ENCODE results near the gene NRIP2. TPM values are rescaled to one million over a fixed set of nuclear protein-coding genes. Genes with fewer than 3 reads are reported as not detected.

NRIP2 gene
- total RNA-seq, 2 experiments from 2014 or later, result not detected

DNA sequence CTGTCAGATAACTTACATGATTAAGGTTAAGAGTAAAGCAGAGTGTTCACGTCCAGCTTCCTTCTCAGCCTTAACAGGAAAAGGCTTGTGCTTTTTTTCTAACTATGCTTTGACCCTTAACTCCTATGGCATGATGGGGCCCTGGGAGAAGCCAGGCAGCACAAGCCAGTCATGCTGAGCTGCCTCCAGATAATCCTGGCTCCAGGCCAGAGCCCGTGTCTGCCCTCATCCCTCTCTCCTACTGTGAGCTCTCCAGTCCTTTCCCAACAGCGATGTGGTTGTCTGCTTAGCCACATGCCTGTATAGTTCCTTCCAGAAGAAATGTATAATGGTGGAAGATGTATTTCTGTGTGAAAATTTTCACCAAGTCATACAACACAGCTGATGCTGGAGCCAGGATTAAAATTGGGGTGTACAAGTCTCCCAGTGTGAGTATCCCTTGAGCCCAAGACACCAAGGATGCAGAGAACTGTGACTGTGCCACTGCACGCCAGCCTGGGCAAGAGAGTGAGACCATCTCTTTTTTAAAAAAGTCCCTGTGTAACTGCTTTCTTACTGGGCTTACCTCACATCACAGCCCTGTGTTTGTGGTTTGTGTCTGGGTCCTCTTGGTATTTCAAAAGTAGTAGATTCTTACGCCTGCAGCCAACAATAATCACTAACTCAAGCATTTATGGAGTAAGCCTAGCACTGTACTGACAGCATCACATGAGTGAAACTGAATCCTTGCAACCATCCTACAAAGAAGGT is 30.3 kb downstream of the NRIP2 start:
- Mint-ChIP-seq H3K27ac (no peak overlapping the region), H3K9me3 (no peaks in the 10 kb centered on the region), H3K36me3 (ENCODE audit: low read depth) (peaks cover 70% of the 10 kb centered on the region), H3K4me3 (no peak overlapping the region), H3K27me3 (no peaks in the 10 kb centered on the region), H3K4me1 (ENCODE audit: low read depth) (no peaks in the 10 kb centered on the region)
- Histone ChIP-seq H3K27ac (ENCODE audit: low read depth in 1 of 2, low read length in 2 of 2) (no peak overlapping the region), H3K27me3 (ENCODE audit: control insufficient read depth in 1 of 2, insufficient read depth in 2 of 2, low read length in 2 of 2) (no peaks in the 10 kb centered on the region), H3K4me3 (ENCODE audit: low read length) (no peak overlapping the region), H3K36me3 (ENCODE audit: insufficient read depth, low read length) (peaks cover 48% of the 10 kb centered on the region), H3K9me3 (ENCODE audit: control insufficient read depth in 1 of 2, insufficient read depth in 1 of 2, low read length in 2 of 2) (no peaks in the 10 kb centered on the region), H3K4me1 (ENCODE audit: insufficient read depth, low read length) (no peaks in the 10 kb centered on the region)
- POLR2A ChIA-PET, result interaction anchor here (1.7 kb wide), 1 partner anchor 8 kb away, joined by 5 read pairs; no protein-coding TSS in a partner anchor
- TF ChIP-seq, protein P1, sequence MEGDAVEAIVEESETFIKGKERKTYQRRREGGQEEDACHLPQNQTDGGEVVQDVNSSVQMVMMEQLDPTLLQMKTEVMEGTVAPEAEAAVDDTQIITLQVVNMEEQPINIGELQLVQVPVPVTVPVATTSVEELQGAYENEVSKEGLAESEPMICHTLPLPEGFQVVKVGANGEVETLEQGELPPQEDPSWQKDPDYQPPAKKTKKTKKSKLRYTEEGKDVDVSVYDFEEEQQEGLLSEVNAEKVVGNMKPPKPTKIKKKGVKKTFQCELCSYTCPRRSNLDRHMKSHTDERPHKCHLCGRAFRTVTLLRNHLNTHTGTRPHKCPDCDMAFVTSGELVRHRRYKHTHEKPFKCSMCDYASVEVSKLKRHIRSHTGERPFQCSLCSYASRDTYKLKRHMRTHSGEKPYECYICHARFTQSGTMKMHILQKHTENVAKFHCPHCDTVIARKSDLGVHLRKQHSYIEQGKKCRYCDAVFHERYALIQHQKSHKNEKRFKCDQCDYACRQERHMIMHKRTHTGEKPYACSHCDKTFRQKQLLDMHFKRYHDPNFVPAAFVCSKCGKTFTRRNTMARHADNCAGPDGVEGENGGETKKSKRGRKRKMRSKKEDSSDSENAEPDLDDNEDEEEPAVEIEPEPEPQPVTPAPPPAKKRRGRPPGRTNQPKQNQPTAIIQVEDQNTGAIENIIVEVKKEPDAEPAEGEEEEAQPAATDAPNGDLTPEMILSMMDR (IDR thresholded peaks at IDR 0.05), result no peak
- ATAC-seq (ENCODE audit: poor library complexity) (no peak), DNase-seq (no peak)
- CTCF ChIA-PET, result no interaction called here
- intact Hi-C loops (cut with DNase I, micrococcal nuclease), result loop anchor here in 1 of 2 experiments (10.0 kb wide), 1 partner anchor 1840 kb away; the partner anchor contains the start of genes AKAP3 and NDUFA9

DNA sequence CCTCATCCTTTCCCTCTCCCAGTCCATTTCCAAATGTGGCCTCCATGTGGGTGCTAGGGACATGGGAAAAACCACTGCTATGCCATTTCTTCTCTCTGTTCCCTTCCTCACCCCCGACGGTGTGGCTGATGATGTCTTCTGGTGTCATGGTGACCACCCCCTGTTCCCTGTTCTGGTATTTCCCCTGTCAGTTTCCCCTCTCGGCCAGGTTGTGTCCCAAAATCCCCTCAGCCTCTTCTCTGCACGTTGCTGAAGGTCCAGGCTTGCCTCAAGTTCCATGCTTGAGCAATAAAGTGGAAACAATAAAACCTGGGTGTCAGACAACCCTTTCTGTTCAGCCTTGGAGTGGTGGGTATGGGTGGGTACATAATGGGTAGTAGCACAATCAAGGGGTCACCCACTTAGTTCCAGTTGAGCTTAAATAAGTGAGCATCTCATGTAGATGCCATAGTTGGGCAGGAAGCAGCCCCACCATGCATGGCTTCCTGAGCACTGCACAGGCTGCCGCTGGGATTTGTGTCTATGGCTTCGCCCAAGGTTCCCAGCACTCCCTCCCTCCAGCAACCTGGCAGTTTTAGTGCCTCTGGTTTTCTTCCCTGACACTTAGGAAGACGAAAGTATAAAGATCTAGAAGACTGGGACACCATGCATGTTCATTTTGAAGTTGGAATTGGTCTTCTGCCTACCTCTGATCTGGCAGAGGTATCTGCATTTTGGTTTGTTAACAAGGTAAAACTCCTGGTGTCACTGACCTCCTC is 31.0 kb downstream of the NRIP2 start:
- H3K27ac Mint-ChIP-seq, result no peak overlapping the region

More for the DNA sequence above, 31.0 kb downstream of the NRIP2 start:
- no peaks in the 10 kb centered on the region for H3K27me3 ChIP-seq (ENCODE audit: control insufficient read depth in 1 of 2, insufficient read depth in 2 of 2, low read length in 2 of 2)
- peaks cover 1% of the 10 kb centered on the region for H3K4me1 Mint-ChIP-seq (ENCODE audit: low read depth)
- no peaks in the 10 kb centered on the region for H3K4me1 ChIP-seq (ENCODE audit: insufficient read depth, low read length)
- ATAC-seq (ENCODE audit: poor library complexity) (no peak), DNase-seq (no peak)
- CTCF ChIA-PET, result no interaction called here
- TF ChIP-seq, protein P1 (IDR thresholded peaks at IDR 0.05), result no peak
- H3K36me3 Mint-ChIP-seq (ENCODE audit: low read depth), result peaks cover 77% of the 10 kb centered on the region
- no peaks in the 10 kb centered on the region for H3K9me3 ChIP-seq (ENCODE audit: control insufficient read depth in 1 of 2, insufficient read depth in 1 of 2, low read length in 2 of 2)
- no peak overlapping the region for H3K4me3 ChIP-seq (ENCODE audit: low read length)
- H3K9me3 Mint-ChIP-seq, result no peaks in the 10 kb centered on the region
- intact Hi-C loops (cut with DNase I, micrococcal nuclease), result loop anchor here in 1 of 2 experiments (10.0 kb wide), 1 partner anchor 1841 kb away; the partner anchor contains the start of genes AKAP3 and NDUFA9
- peaks cover 56% of the 10 kb centered on the region for H3K36me3 ChIP-seq (ENCODE audit: insufficient read depth, low read length)
- POLR2A ChIA-PET, result interaction anchor here (1.7 kb wide), 1 partner anchor 8 kb away, joined by 5 read pairs; no protein-coding TSS in a partner anchor
- no peak overlapping the region for H3K4me3 Mint-ChIP-seq
- H3K27ac ChIP-seq (ENCODE audit: low read depth in 1 of 2, low read length in 2 of 2), result no peak overlapping the region
- no peaks in the 10 kb centered on the region for H3K27me3 Mint-ChIP-seq
